HepG2 (cell line): Measurements from ENCODE around the gene MARCO.

Experiments used
- CC2D1A ChIP-seq: sonication (generic); formaldehyde crosslinking; IDR thresholded peaks from 2 replicates; pipeline ENCODE4 v1.8.1; 2023; ENCODE audit warnings: mild to moderate bottlenecking, missing genetic modification reagents
- EP300 ChIP-seq, 3 experiments: sonication (generic) in 1 of 3; formaldehyde crosslinking in 1 of 3; IDR thresholded peaks; 2 replicates each; pipeline versions ENCODE4 v1.5.1 to v1.6.1; 2011 to 2020; ENCODE audit warnings: low read depth in 2 of 3, low read length in 2 of 3, borderline replicate concordance in 1 of 3, improper control_type of control experiment in 1 of 3, mild to moderate bottlenecking in 1 of 3, missing genetic modification reagents in 1 of 3, moderate library complexity in 1 of 3
- EZH2 ChIP-seq: conservative IDR thresholded peaks from 2 replicates; pipeline ENCODE4 v1.6.1; 2012; ENCODE audit warnings: mild to moderate bottlenecking, low read depth, low read length, moderate library complexity
- MXI1 ChIP-seq: IDR thresholded peaks from 3 replicates; pipeline ENCODE4 v1.6.1; 2012; ENCODE audit warnings: low read depth, low read length, inconsistent platforms, borderline replicate concordance
- SMAD3 ChIP-seq: sonication (generic); formaldehyde crosslinking; IDR thresholded peaks from 2 replicates; pipeline ENCODE4 v1.4.0; 2020; ENCODE audit warnings: missing genetic modification reagents
- TCF7 ChIP-seq: sonication (generic); IDR thresholded peaks from 2 replicates; pipeline ENCODE4 v1.6.1; 2016; ENCODE audit warnings: antibody characterized with exemption, low read depth
- ZNF121 ChIP-seq: sonication (generic); formaldehyde crosslinking; IDR thresholded peaks from 2 replicates; pipeline ENCODE4 v1.5.0; 2020; ENCODE audit warnings: mild to moderate bottlenecking, missing genetic modification reagents
- ZNF766 ChIP-seq: sonication (generic); formaldehyde crosslinking; IDR thresholded peaks from 2 replicates; pipeline ENCODE4 v1.5.0; 2020; ENCODE audit warnings: missing genetic modification reagents, borderline replicate concordance
- TF ChIP-seq, protein P1 (sequence below): sonication (generic); formaldehyde crosslinking; IDR thresholded peaks from 2 replicates; pipeline ENCODE4 v1.4.0; 2020; ENCODE audit warnings: missing genetic modification reagents

- TF ChIP-seq TCF7, result no peak
- no peak for TF ChIP-seq MXI1
- no peak for TF ChIP-seq SMAD3 (CRISPR knock-in tag)
- no peak for TF ChIP-seq ZNF121 (CRISPR knock-in tag)
- no peak for TF ChIP-seq EZH2
- TF ChIP-seq, protein P1, sequence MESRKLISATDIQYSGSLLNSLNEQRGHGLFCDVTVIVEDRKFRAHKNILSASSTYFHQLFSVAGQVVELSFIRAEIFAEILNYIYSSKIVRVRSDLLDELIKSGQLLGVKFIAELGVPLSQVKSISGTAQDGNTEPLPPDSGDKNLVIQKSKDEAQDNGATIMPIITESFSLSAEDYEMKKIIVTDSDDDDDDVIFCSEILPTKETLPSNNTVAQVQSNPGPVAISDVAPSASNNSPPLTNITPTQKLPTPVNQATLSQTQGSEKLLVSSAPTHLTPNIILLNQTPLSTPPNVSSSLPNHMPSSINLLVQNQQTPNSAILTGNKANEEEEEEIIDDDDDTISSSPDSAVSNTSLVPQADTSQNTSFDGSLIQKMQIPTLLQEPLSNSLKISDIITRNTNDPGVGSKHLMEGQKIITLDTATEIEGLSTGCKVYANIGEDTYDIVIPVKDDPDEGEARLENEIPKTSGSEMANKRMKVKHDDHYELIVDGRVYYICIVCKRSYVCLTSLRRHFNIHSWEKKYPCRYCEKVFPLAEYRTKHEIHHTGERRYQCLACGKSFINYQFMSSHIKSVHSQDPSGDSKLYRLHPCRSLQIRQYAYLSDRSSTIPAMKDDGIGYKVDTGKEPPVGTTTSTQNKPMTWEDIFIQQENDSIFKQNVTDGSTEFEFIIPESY (CRISPR knock-in tag), result no peak
- TF ChIP-seq CC2D1A (CRISPR knock-in tag), result no peak
- no peak for TF ChIP-seq ZNF766 (CRISPR knock-in tag)
- no peak for TF ChIP-seq EP300 (IDR thresholded peaks at IDR 0.05; ENCODE audit: low read depth in 2 of 2, low read length in 2 of 2)
- no peak for TF ChIP-seq EP300 (CRISPR knock-in tag; IDR thresholded peaks at IDR 0.05; ENCODE audit: borderline replicate concordance)
These were observed 38.2 kb upstream of the MARCO start for GRCh38 chr2:118903551-118904479.
